Astrocyte (in vitro differentiated cells and primary cell): ENCODE data around the gene NKAIN1.

ENCODE experiments used
- EZH2 ChIP-seq: IDR thresholded peaks from 2 replicates; pipeline ENCODE4 v1.6.1; 2012; ENCODE audit warnings: mild to moderate bottlenecking, low read length, inconsistent platforms; ENCODE audit not compliant: insufficient read depth
- TF ChIP-seq, protein P1 (sequence below): IDR thresholded peaks from 2 replicates; pipeline ENCODE4 v1.5.1; 2011; ENCODE audit warnings: low read depth, mild to moderate bottlenecking, inconsistent platforms, low read length, moderate library complexity; ENCODE audit not compliant: insufficient read depth

DNA sequence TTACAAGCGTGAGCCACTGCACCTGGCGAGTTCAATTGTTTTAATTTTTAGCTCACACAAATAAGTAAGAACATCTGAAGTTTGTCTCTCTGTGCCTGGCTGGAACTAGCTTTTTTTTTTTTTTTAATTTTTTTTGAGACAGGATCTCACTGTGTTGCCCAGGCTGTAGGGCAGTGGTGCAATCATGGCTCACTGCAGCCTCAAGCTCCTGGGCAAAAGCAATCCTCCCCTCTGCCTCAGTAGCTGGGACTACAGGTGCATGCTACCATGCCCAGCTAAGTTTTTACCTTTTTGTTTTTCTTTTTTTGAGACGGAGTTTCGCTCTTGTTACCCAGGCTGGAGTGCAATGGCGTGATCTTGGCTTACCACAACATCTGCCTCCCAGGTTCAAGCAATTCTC is 7.9 kb downstream of the NKAIN1 start:
- TF ChIP-seq, protein P1, sequence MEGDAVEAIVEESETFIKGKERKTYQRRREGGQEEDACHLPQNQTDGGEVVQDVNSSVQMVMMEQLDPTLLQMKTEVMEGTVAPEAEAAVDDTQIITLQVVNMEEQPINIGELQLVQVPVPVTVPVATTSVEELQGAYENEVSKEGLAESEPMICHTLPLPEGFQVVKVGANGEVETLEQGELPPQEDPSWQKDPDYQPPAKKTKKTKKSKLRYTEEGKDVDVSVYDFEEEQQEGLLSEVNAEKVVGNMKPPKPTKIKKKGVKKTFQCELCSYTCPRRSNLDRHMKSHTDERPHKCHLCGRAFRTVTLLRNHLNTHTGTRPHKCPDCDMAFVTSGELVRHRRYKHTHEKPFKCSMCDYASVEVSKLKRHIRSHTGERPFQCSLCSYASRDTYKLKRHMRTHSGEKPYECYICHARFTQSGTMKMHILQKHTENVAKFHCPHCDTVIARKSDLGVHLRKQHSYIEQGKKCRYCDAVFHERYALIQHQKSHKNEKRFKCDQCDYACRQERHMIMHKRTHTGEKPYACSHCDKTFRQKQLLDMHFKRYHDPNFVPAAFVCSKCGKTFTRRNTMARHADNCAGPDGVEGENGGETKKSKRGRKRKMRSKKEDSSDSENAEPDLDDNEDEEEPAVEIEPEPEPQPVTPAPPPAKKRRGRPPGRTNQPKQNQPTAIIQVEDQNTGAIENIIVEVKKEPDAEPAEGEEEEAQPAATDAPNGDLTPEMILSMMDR = no peak
- no peak for TF ChIP-seq EZH2
